Stimulated activated naive B cell treated with anti-CD40 and anti-IgM and Interleukin-4, amounts not matched to agents 10 μg/mL and 1 μg/mL and 100 μg/mL, for 72 hours (primary cell): ENCODE data around the gene RPL36AL.
A peak's percentile ranks its signal among the peaks of the same experiment; 100 is the strongest.
"Not testable (repeated sequence)": the region's sequence is repeated elsewhere in the genome, so short reads cannot be mapped to it uniquely, and the experiment has no call there.

Source experiments
- ATAC-seq, 2 donors: fragments of 150-1000 bp; cut with Tn5 transposase; replicated peaks; 2 replicates each; pipeline ENCODE4 v1.10.0; 2021; ENCODE audit warnings: moderate library complexity in 1 of 2
- DNase-seq: peaks from one replicate; pipeline ENCODE4 v3.0.0; 2021
- H3K27ac Mint-ChIP-seq: one replicate; pipeline ENCODE4 v1.8.0; 2022; ENCODE audit warnings: mild to moderate bottlenecking, mixed read lengths
- H3K27me3 Mint-ChIP-seq, 2 donors: one replicate each; pipeline ENCODE4 v1.8.0; 2022; ENCODE audit warnings: mixed read lengths in 2 of 2
- H3K36me3 Mint-ChIP-seq, 2 donors: one replicate each; pipeline ENCODE4 v1.8.0; 2022; ENCODE audit warnings: mixed read lengths in 2 of 2, mild to moderate bottlenecking in 1 of 2
- H3K4me1 Mint-ChIP-seq, 2 donors: one replicate each; pipeline ENCODE4 v1.8.0; 2022; ENCODE audit warnings: mixed read lengths in 2 of 2, mild to moderate bottlenecking in 1 of 2
- H3K4me3 Mint-ChIP-seq, 2 donors: one replicate each; pipeline ENCODE4 v1.8.0; 2022; ENCODE audit warnings: mild to moderate bottlenecking in 2 of 2, mixed read lengths in 2 of 2, moderate library complexity in 1 of 2
- H3K9me3 Mint-ChIP-seq, 2 donors: one replicate each; pipeline ENCODE4 v1.8.0; 2022; ENCODE audit warnings: mixed read lengths in 2 of 2, mild to moderate bottlenecking in 1 of 2

Gene RPL36AL

DNA sequence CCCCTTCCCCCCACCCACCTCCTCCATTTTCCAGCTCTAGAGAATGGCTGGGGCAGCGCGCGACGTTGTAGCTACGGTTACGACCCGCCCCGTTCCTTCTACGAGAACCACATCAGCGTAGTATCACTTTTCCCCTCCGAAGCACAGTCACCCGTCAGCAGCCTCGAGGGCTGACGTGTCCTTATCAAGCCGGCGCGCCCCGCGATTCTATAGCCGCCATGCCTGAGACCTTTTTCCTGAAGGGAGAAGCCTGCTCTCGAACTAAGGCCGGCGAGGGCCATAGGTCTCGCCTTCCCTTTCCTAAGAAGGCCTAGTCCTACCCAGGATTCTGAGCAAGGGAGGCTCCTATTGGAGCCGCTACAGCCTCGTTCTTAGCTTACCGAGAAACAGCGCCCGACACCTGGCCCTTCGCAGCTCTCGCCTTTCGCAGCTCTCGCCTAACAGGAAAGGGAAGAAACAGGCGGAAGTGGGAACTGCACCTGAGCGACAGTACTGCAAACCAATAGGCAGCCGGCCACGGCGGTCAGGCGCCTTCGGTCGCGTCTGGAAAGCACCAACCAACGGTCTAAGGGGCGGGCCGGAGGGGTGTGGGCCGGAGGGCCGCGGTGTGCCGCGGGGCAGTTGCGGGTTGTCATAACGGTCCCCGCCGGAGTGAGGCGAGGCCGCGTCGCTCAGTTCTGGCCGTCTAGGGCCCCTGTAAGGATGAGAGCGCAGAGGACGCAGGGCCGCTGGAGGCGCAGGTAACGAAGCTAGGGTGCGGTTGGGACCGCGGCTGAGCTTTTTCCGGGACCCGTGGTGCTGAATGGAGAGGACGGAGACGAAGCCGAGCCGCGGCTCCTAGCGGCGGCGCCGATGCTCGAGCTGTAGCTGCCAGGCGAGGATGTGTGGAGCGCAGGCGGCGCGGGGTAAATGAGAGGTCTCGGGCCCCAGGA lies at the start of gene RPL36AL, which contains the start of gene MGAT2:
TSS of gene RPL36AL (minus strand) at position 445 of the 932 bp plus-strand sequence. CDS start 1,522 bp downstream, outside the sequence.
TSS of gene MGAT2 (plus strand) at position 618 of the 932 bp plus-strand sequence. CDS start 470 bp downstream, outside the sequence.
- Mint-ChIP-seq H3K9me3 (no peaks in the 10 kb centered on the region), H3K4me1 (peaks cover 20 to 49% of the 10 kb centered on the region in 2 donors), H3K4me3 (peak within 1 kb of the TSS; percentile 93 to 96), H3K27me3 (no peaks in the 10 kb centered on the region), H3K36me3 (peaks cover 31 to 49% of the 10 kb centered on the region in 2 donors), H3K27ac (peak within 1 kb of the TSS; percentile 98)
- peak; percentile 93 to 95 for ATAC-seq
- DNase-seq: peak; percentile 98

DNA sequence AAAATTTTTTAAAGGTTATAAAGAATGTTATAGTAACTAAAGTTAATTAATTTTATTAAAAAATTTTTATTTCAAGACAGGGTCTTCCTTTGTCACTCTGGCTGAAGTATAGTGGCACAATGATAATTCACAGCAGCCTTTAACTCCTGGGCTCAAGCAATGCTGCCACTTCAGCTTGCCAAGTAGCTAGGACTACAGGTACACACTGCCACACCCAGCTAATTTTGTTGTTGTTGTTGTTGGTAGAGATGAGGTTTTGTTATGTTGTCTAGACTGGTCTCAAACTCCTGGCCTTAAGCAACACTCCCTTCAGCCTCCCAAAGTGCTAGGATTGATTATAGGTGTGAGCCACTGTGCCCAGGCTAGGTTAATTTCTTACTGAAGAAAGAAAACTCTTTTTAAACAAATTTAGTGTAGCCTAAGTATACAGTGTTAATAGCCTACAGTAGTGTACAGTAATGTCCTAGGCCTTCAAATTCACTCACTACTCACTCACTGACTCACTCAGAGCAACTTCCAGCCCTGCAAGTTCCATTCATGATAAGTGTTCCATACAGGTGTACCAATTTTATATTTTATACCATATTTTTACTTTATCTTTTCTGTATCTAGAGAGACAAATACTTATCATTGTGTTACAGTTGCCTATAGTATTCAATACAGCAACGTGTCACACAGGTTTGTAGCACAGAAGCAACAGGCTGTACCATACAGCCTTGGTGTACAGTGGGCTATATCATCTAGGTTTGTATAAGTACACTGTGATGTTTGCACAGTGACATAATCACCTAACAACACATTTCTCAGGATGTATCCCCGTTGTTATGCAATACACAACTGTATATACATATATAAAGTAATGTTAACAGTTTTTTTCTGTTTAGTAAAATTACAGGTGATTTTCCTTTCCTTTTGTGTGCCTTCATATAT lies 39.4 kb upstream of the RPL36AL start:
- Mint-ChIP-seq H3K27ac (peak overlapping the region; percentile 20), H3K36me3 (peaks cover 0 to 3% of the 10 kb centered on the region in 2 donors), H3K4me3 (no peak overlapping the region), H3K4me1 (no peaks in the 10 kb centered on the region), H3K9me3 (no peaks in the 10 kb centered on the region), H3K27me3 (no peaks in the 10 kb centered on the region)
- ATAC-seq (no peak), DNase-seq (no peak)

DNA sequence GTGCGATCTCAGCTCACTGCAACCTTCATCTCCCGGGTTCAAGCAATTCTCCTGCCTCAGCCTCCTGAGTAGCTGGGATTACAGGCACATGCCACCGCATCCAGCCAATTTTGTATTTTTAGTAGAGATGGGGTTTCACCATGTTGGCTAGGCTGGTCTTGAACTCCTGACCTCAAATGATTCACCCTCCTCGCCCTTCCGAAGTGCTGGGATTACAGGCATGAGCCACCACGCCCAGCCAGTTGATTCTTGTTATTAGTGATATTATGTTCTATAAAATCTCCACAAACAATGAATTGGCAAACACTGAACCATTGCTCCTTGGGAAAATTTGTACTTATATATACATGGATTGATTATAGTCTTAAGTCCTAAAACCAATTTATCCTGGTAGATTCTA lies 37.1 kb upstream of the RPL36AL start:
- not testable (repeated sequence) for H3K36me3 Mint-ChIP-seq, H3K4me1 Mint-ChIP-seq, H3K9me3 Mint-ChIP-seq, H3K27ac Mint-ChIP-seq, H3K4me3 Mint-ChIP-seq, DNase-seq, H3K27me3 Mint-ChIP-seq, ATAC-seq

DNA sequence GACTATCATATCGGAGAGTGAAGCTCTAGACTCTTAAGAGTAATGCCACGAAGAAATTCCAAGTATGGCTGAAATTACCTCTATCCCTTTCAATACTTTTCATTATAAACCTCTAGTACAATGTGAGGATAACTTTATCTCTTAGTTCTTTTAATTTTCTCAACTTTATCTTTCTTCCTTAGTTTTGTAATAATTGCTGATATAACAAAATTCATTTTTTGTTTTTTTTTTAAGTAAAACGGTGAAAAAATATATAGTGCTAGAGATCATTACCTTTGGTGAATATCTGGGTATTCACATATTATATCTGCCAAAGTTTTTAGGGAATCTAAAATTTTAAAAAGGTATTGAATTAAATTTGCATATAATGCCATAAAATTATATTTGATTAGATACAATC lies 34.1 kb upstream of the RPL36AL start:
- no peaks in the 10 kb centered on the region for H3K27me3 Mint-ChIP-seq
- no peak overlapping the region for H3K4me3 Mint-ChIP-seq
- no peaks in the 10 kb centered on the region for H3K4me1 Mint-ChIP-seq
- H3K9me3 Mint-ChIP-seq: no peaks in the 10 kb centered on the region
- no peak for DNase-seq
- H3K27ac Mint-ChIP-seq: no peak overlapping the region
- peaks cover 9% of the 10 kb centered on the region in 2 donors for H3K36me3 Mint-ChIP-seq
- ATAC-seq: no peak

DNA sequence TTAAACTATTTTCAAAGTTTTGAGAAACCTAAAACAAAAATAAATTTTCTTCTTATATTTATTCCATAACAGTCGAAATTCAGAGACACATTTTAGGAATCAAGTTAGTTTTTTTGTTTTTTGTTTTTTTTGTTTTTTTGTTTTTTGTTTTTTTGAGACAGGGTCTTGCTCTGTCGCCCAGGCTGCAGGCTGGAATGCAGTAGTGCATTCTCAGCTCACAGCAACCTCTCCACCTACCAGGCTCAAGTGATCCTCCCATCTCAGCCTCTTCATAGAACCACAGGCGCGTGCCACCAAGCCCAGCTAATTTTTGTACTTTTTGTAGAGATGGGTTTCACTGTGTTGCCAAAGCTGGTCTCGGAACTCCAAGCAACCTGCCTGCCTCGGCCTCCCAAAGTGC lies 33.1 kb upstream of the RPL36AL start:
- H3K27ac Mint-ChIP-seq: no peak overlapping the region
- peaks cover 9% of the 10 kb centered on the region in 2 donors for H3K36me3 Mint-ChIP-seq
- no peaks in the 10 kb centered on the region for H3K27me3 Mint-ChIP-seq
- no peak for ATAC-seq
- no peak for DNase-seq
- H3K9me3 Mint-ChIP-seq: no peaks in the 10 kb centered on the region
- H3K4me3 Mint-ChIP-seq: no peak overlapping the region
- no peaks in the 10 kb centered on the region for H3K4me1 Mint-ChIP-seq

DNA sequence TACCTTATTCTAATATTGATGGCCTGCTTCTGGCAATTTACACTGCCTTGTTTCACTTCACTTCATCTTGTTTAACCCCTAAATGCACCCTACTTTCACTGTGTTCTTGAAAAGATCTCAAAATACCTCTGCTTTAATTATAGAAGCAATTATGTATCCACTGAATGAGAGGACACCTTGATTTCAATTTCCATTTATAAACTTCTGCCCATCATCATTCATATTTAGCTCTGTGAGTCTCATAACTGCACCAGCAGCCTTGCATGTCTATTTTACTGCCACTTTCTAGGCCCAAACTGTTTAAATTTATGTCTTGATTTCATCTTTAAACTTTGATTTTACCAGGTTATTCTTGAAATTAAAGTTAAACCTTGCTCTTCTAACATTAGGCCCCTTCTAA lies 21.7 kb upstream of the RPL36AL start:
- H3K4me1 Mint-ChIP-seq: peaks cover 24 to 45% of the 10 kb centered on the region in 2 donors
- peaks cover 31 to 41% of the 10 kb centered on the region in 2 donors for H3K36me3 Mint-ChIP-seq
- ATAC-seq: no peak
- no peaks in the 10 kb centered on the region for H3K27me3 Mint-ChIP-seq
- H3K4me3 Mint-ChIP-seq: peak overlapping the region in 1 of 2 donors; percentile 34
- DNase-seq: no peak
- H3K27ac Mint-ChIP-seq: peak overlapping the region; percentile 56
- no peaks in the 10 kb centered on the region for H3K9me3 Mint-ChIP-seq

DNA sequence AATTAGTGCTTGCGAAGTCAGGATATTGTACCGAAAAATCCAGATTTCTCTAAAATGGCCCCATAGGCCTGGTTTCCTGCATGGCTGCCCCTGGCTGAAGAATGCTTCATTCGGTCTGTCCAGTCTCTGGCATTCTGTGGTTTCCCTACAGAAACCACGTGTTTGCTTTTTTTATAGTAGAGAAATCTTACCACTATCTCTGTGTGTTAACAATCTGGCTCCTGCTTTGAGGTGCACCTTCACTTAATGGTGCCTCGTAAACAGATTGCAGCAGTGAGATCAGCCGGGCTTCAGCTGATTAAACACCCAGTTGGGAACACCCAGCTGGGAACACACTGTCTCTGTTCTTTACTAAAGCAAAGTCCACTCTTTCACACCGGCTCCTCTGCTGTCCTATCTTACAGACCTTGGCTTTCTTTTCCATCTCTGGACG lies 21.3 kb upstream of the RPL36AL start:
- Mint-ChIP-seq H3K9me3 (no peaks in the 10 kb centered on the region), H3K27ac (peak overlapping the region; percentile 56), H3K4me1 (peaks cover 26 to 49% of the 10 kb centered on the region in 2 donors), H3K36me3 (peaks cover 32 to 42% of the 10 kb centered on the region in 2 donors), H3K4me3 (peak overlapping the region in 1 of 2 donors; percentile 34), H3K27me3 (no peaks in the 10 kb centered on the region)
- ATAC-seq (peak in 1 of 2 donors; percentile 23), DNase-seq (no peak)

DNA sequence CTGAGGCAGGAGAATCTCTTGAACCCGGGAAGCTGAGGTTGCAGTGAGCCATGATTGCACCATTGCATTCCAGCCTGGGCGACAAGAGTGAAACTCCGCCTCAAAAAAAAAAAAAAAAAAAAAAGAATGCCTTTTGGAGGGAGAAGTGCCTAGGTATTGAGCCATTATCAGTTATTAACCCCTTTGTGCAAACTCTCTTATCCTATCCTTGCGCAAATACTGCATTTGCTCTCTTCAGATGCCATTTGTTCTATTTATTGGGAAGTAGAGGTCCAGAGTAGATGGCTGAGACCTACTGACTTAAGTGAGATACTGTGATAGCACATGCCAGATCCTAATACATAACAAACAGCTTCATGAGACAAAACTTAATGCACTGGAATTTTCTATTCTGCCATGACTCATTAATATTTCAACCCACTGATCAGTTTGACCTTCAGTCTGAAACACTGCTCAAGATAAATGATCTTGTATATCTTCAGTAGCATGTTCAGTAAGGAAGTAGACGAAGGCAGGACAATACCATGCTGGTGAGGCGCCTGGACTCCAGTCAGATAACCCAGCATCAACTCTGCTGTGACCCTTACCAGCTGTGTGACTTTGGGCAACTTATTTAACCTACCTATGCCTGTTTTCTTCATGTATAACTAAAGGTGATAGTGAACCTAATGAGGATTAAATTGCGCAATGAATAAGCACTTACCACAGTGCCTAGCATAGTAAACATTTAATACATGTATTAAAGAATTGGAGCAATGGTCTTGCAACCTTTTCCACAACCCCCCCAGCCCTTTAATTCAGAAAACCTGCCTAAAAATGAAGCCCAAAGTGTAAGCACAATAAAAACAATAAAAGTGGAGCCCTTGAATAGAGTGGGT lies 20.4 kb upstream of the RPL36AL start:
- H3K36me3 Mint-ChIP-seq: peaks cover 30 to 43% of the 10 kb centered on the region in 2 donors
- no peaks in the 10 kb centered on the region for H3K9me3 Mint-ChIP-seq
- no peaks in the 10 kb centered on the region for H3K27me3 Mint-ChIP-seq
- peak in 1 of 2 donors; percentile 22 for ATAC-seq
- peaks cover 28 to 59% of the 10 kb centered on the region in 2 donors for H3K4me1 Mint-ChIP-seq
- DNase-seq: no peak
- no peak overlapping the region for H3K27ac Mint-ChIP-seq
- H3K4me3 Mint-ChIP-seq: no peak overlapping the region

DNA sequence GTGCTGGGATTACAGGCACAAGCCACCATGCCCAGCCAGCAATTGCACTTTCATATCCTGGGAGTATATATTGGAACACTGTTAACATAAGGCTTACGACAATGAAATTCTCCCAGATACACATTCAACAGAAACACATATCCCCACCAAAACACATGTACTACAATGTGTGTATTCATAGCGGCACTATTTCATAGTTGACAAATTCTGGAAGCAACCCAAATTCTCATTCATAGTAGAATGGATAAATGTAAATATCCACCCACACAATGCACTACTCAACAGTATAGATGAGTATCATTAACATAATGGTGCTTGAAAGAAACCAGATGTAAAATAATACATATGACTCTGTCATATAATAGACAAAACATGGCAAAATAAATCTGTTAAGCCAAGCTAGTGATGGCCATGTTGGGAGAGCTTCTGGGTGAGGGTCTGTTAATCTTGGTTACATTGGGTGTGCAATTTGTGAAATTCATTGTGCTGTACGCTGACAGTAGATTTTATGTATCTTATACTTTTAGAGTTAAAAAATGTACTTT lies 17.2 kb upstream of the RPL36AL start:
- Mint-ChIP-seq H3K36me3 (peaks cover 35 to 57% of the 10 kb centered on the region in 2 donors), H3K9me3 (no peaks in the 10 kb centered on the region), H3K4me3 (no peak overlapping the region), H3K4me1 (peaks cover 28 to 68% of the 10 kb centered on the region in 2 donors), H3K27me3 (no peaks in the 10 kb centered on the region), H3K27ac (peak overlapping the region; percentile 42)
- ATAC-seq: no peak
- no peak for DNase-seq

DNA sequence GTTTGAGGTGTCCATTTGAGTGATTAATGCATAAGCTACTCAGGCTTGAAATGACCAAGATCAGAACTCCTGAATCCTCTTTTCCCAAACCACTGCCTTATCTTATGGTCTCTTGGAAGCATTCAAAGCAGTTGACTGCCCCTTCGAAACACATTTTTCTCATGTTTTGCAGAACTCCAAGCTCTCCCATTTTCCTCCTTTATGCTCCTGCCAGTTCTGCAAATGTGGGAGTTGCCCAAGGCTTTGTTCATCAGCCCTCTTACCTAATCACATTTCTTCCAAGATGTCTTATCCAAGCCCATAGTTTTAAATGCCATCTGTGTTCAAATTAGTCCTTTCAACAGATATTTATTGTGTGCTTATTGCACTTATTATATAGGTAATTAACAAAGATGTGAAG lies 16.4 kb upstream of the RPL36AL start:
- peaks cover 21 to 60% of the 10 kb centered on the region in 2 donors for H3K4me1 Mint-ChIP-seq
- peaks cover 33 to 51% of the 10 kb centered on the region in 2 donors for H3K36me3 Mint-ChIP-seq
- H3K9me3 Mint-ChIP-seq: no peaks in the 10 kb centered on the region
- peak overlapping the region; percentile 62 for H3K27ac Mint-ChIP-seq
- H3K27me3 Mint-ChIP-seq: no peaks in the 10 kb centered on the region
- DNase-seq (no peak), ATAC-seq (no peak)
- peak overlapping the region; percentile 52 to 59 for H3K4me3 Mint-ChIP-seq

DNA sequence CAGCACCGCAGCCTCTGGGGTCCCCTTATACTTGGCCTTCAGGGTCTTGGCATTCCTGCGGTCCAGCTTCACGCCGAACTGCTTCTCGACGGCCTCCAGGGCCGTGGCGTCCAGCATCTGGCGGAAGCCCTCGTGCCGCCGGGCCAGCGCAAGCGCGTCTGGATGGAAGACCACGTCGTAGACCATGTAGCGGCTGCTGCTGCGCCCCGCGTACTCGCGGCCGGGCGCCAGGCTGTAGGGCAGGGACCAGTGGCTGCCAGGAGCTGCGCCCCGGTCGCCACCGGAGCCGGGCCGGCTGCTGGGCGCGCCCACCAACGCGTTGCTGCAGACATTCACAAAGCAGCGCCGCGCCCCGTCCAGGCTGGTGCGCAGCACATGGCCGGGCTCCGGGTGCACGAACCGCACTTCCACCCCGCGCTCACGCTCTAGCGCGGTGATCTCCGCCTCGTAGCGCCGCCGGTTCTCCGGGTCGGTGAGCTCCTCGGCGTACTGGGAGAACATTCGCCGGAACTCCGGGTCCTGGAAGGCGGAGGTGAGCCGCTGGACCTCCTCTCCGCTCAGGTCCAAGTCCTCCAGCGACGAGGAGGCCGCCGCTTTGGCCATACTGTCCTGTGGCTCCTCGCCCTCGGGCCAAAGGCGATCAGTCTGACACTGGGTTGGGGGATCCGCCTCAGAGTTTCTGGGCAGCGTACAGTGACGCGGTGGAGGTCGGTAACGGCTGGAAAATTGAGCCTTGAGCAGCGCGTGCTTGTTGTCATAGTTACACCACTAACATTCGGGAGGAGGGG lies 14.3 kb upstream of the RPL36AL start, which contains the start of gene DNAAF2:
TSS of gene DNAAF2 (minus strand) at position 698 of the 788 bp plus-strand sequence. CDS start at position 603, 95 bp downstream.
- Mint-ChIP-seq H3K9me3 (no peaks in the 10 kb centered on the region), H3K27ac (peak within 1 kb of the TSS; percentile 98), H3K4me1 (peaks cover 17 to 52% of the 10 kb centered on the region in 2 donors), H3K4me3 (peak within 1 kb of the TSS; percentile 91 to 99), H3K36me3 (peaks cover 33 to 45% of the 10 kb centered on the region in 2 donors), H3K27me3 (no peaks in the 10 kb centered on the region)
- peak; percentile 57 to 61 for ATAC-seq
- DNase-seq: peak; percentile 67
